Fibroblast of peridontal ligament (primary cell): Measurements from ENCODE around the gene STRN3.
"Not testable (repeated sequence)": the region's sequence is repeated elsewhere in the genome, so short reads cannot be mapped to it uniquely, and the experiment has no call there.

Experiments
- DNase-seq: peaks from one replicate; pipeline ENCODE4 v3.0.0-alpha.2; 2010; ENCODE audit errors: extremely low read depth

The STRN3 gene

GRCh38 chr14:30972036-30972732 is 54.0 kb downstream of the STRN3 start:
- DNase-seq: not testable (repeated sequence)

- no peak for DNase-seq
Measured at GRCh38 chr14:30971586-30971985, 54.6 kb downstream of the STRN3 start.

DNA sequence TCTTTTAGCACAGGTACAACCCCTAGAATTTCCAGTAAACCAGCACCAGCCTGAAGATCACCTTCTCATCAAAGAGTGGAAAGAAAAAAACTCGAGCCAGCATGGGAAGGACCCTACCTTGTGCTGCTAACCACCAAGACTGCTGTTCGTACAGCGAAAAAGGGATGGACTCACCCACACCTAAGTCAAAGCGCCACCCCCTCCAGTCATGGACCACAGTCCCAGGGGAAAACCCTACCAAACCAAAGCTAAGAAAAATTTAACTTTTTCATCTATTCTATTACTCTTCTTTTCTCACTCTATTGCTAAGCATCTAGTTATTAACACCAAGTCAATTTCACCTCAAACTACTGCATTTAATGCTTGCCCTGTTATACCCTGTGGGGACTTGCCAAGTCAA is 56.4 kb downstream of the STRN3 start:
- DNase-seq: not testable (repeated sequence)

DNA sequence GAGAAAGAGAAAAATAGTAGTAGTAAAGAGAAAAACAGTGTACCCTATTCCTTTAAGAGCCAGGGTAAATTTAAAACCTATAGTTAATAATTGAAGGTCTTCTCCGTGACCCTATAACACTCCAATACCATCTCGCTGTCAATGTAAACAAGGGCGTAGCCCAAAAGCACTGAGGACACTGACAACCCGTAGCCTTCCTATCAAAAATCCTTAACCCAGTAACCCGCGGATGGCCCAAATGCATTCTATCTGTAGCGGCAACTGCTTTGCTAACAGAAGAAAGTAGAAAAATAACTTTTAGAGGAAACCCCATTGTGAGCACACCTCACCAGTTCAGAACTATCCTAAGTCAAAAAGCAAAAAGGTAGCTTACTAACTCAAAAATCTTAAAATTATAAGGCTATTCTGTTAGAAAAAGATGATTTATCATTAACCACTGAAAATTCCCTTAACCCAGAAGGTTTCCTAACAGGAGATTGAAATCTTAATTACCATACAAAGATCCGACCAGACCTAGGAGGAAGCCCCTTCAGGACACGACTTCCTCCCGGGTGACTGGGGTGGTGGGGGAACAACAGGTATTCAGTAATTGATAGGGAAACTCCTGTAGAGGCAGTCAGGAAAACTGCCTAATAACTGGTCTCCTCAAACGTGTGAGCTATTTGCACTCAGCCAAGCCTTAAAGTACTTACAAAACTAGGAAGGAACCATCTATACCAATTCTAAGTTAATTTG is 58.6 kb downstream of the STRN3 start:
- DNase-seq: not testable (repeated sequence)

DNA sequence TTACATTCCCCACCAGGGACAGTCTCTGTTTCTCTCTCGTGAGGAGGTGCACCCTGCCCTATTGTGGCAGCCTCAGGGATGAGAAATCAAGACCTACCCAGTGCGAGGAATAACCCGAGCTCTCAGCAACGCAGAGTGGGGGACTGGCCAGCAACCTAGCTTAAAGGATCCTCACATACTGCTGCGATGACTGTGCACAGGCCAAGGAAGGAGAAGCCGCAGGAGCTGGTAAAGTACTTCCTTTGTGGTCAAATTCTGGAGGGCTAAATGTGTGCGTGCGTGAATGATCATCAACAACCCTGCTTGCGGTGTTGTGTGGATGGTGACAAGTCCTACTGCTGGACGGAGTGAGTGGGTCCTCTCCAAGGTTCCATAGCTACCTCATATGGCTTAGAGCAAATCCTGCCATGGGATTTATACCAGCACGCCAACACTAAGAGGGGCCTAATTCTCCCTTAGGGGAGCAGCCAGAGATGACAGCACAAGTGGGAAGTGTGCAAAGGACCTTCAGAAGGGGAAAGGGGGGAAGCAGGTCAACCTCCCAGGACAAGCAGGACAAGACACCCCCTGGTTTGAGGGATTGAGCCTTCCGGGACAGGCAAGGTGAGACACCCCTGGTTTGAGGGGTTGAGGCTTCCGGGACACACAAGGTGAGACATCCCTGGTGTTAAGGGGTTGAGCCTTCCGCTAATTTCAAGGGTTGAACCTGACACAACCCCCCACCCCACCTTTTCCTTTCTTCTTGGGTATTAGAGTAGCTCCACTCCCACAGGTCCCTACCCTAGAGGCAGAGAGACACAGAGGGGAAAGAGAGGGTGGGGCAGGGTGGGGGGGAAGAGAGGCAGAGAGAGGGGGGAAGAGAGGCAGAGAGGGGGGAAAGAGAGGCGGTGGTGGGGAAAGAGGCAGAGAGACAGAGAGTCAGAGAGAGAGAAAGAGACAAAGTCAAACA is 59.5 kb downstream of the STRN3 start:
- DNase-seq: no peak

DNA sequence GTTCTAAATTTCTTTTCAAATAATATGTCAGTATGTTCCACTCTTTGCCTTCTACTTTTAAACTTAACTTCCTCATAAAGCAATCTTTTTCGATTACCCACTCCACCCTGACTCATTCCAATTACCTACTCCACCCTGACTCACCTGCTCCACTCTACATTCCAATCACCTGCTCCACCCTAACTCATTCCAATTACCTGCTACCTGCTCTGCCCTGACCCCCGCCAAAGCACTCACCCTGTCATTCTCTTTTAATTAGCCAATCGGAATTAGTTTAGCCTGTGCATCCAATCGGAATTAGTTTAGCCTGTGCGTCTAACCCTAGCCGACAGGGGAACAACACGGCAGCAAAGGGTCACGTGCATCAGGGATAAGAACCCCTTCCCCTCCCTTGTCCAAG is 60.3 kb downstream of the STRN3 start:
- DNase-seq: not testable (repeated sequence)

GRCh38 chr14:30962537-30962936 is 63.6 kb downstream of the STRN3 start:
- not testable (repeated sequence) for DNase-seq

GRCh38 chr14:30961330-30961729 is 64.8 kb downstream of the STRN3 start:
- DNase-seq: no peak

GRCh38 chr14:30960216-30960615 is 66.0 kb downstream of the STRN3 start:
- DNase-seq: no peak

DNA sequence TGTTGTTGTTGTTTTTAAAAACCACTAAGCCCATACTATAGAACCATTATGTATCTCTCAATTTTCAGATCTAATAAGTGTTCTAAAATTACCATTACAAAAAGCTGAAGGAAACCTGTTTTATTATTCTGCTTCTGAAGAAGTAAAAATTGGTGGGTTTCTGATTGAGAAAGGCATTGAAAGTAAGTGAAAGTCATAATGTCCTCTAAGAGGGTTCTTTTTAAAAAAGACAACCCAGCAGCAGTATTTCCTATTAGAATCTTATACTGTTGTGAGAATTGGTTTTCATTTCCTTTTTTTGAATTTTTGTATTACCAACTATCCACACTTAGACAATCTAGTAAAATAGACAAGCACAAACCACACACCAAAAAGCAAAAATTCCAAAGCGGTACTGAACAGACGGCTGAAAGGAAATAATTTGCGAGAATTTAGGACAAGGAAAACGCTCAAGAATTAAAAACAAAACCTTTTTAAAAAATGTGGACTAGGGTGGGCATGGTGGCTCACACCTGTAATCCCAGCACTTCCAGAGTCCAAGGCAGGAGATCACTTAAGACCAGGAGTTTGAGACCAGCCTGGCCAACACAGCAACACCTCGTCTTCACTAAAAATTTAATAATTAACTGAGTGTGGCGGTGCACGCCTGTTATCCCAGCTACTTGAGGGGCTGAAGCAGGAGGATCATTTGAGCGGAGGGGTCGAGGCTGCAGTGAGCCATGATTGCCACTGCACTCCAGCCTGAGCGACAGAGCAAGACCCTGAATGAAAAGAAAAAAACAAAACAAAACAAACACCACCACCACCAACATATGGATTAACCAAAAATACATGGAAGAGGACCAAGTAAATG is 67.4 kb downstream of the STRN3 start:
- DNase-seq: no peak

- no peak for DNase-seq
Measured at GRCh38 chr14:30957813-30958370, 68.3 kb downstream of the STRN3 start.

DNA sequence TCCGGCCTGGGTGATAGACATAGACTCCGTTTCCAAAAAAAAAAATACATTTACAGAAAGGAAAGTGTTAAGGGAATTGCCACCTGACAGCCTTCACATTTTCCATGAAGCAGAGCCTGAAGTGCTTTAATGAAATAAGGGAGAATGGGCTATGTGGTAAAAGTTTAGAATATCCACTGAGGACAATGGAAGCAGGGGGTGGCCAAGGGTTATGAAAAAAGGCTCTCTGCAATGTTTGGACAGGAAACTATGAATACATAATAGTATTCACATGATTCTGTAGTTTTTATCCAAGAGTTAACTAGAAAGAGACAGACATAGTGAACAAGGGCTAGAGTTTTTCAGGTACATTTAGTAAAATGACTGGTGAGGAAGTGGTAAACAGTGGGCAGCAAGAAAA is 76.5 kb downstream of the STRN3 start:
- DNase-seq: no peak

- DNase-seq: peak; percentile 52
Measured at GRCh38 chr14:30943694-30944093, 82.5 kb downstream of the STRN3 start.

DNA sequence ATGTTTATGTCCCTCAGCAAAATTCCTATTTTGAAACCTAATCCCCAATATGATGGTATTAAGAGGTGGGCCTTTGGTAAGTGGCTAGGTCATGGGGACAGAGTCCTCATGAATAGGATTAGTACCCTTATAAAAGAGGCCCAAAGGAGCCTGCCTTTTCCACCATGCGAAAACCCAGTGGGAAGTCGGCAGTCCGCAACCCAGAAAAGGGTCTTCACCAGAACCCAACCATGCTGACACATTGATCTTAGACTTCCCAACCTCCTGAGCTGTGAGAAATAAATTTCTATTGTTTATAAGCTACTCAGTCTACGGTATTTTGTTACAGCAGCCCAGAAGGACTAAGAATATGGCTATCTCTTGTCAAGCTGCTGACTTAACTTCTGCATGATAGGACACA is 85.3 kb downstream of the STRN3 start:
- DNase-seq: no peak

DNA sequence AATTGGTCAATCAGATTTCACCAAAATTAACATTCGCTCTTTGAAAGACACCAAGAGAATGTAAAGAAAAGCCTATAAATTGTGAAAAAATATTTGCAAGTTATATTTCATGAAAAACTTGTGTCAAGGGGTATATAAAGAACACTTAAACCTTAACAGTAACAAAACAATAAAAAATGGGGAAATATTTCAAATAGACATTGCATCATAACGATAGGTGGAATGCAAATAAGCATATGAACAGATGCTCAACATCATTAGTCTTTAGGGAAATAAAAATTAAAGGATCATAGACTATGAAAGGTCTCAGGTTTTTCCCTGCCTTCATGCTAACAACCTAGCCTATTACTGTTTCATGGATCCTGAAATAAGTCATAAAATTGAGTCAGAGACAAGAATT is 87.6 kb downstream of the STRN3 start:
- no peak for DNase-seq

DNA sequence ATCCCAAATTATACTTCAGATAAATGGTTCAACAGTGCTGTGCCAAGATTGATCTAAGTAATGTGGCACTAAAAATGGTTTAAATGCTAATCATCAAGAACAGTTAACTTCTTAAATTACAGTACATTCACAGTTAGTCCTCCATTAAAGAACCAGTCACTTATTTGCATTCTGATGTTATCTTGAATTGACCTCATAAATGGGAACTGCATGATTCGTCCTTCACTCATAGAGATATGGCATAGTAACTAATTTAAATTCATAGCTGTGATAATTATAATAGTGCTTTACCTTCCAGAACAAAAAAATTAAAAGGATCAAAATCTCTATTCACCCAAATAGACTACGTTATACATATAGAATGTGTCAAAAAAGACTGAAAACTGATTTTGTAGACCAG is 90.7 kb downstream of the STRN3 start:
- DNase-seq: no peak

DNA sequence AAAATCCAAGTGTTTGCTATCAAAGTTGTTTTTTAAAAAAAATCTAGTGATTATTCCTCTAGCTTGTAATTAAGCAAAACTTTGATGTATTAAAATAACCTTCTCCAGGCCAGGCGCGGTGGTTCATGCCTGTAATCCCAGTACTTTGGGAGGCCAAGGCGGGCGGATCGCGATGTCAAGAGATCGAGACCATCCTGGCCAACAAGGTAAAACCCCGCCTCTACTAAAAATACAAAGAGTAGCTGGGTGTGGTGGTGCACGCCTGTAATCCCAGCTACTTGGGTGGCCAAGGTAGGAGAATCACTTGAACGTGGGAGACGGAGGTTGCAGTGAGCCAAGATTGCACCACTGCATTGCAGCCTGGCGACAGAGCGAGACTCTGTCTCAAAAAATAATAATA is 92.2 kb downstream of the STRN3 start:
- DNase-seq: not testable (repeated sequence)

- no peak for DNase-seq
Measured at GRCh38 chr14:30928462-30928861, 97.7 kb downstream of the STRN3 start.

- no peak for DNase-seq
Measured at GRCh38 chr14:30925254-30925653, 100.9 kb downstream of the STRN3 start.

GRCh38 chr14:30921788-30922187 is 104.4 kb downstream of the STRN3 start:
- DNase-seq: no peak

DNA sequence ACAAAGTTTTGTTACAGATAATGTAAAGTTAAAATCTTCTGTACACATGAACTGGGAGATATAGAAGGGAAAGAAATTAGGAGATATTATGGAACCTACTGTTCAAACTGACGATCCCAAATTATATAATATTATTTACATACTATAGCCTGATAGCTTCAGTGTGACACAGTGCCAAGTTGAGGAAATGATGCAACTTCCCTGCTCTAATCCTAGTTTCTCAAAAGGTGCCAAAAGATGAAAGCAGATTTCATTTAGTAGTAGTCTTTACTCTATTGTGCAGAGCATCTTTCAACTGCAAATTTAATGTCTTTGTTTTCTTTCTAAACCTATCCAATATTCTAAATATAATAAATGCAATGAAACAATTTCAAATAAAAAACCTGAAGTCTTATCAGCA is 104.9 kb downstream of the STRN3 start:
- peak; percentile 12 for DNase-seq
